GM18526 (cell line): ENCODE measurements around the gene ZMYND19.

Experiments
- POLR2A ChIP-seq: IDR thresholded peaks from 3 replicates; pipeline ENCODE4 v1.6.1; 2011; ENCODE audit not compliant: insufficient read length; ENCODE audit errors: extremely low read depth

Gene ZMYND19

GRCh38 chr9:137604345-137605086 lies 14.2 kb upstream of the ZMYND19 start:
- TF ChIP-seq POLR2A, result no peak

GRCh38 chr9:137603879-137604278 lies 13.6 kb upstream of the ZMYND19 start:
- no peak for TF ChIP-seq POLR2A

- TF ChIP-seq POLR2A, result no peak
Measured at GRCh38 chr9:137602661-137603060, 12.3 kb upstream of the ZMYND19 start.

GRCh38 chr9:137598943-137599342 lies 8.6 kb upstream of the ZMYND19 start:
- TF ChIP-seq POLR2A, result no peak

- no peak for TF ChIP-seq POLR2A
Measured at GRCh38 chr9:137593176-137593575, 2.9 kb upstream of the ZMYND19 start.

- TF ChIP-seq POLR2A, result no peak
Measured at GRCh38 chr9:137592767-137593166, 2.5 kb upstream of the ZMYND19 start.

- no peak for TF ChIP-seq POLR2A
Measured at GRCh38 chr9:137590123-137590468, 216 bp downstream of the ZMYND19 start.

GRCh38 chr9:137589441-137590122 lies 730 bp downstream of the ZMYND19 start:
- TF ChIP-seq POLR2A, result no peak

- TF ChIP-seq POLR2A, result no peak
Measured at GRCh38 chr9:137588891-137589290, 1.4 kb downstream of the ZMYND19 start.

GRCh38 chr9:137588311-137588710 lies 2.0 kb downstream of the ZMYND19 start:
- TF ChIP-seq POLR2A, result no peak

GRCh38 chr9:137586854-137587253 lies 3.5 kb downstream of the ZMYND19 start:
- no peak for TF ChIP-seq POLR2A

- no peak for TF ChIP-seq POLR2A
Measured at GRCh38 chr9:137583957-137584356, 6.4 kb downstream of the ZMYND19 start.

- TF ChIP-seq POLR2A, result no peak
Measured at GRCh38 chr9:137583347-137583746, 7.0 kb downstream of the ZMYND19 start.

GRCh38 chr9:137582286-137582860 lies 7.9 kb downstream of the ZMYND19 start:
- TF ChIP-seq POLR2A, result no peak

GRCh38 chr9:137581361-137582285 lies 8.7 kb downstream of the ZMYND19 start:
- no peak for TF ChIP-seq POLR2A
